Endothelial cell of umbilical vein (primary cell): Measurements from ENCODE around the gene CCDC9B.

ENCODE experiments used
- MAX ChIP-seq: IDR thresholded peaks from 2 replicates; pipeline ENCODE4 v1.6.1; 2011; ENCODE audit not compliant: insufficient read depth, insufficient read length
- TF ChIP-seq, protein P1 (sequence below), 2 donors: IDR thresholded peaks; 1 replicate in 1 of 2; 2 replicates in 1 of 2; pipeline ENCODE4 v1.5.1; 2011; ENCODE audit warnings: low read length in 2 of 2, mild to moderate bottlenecking in 2 of 2, moderate library complexity in 2 of 2, control low read depth in 1 of 2, inconsistent platforms in 1 of 2, low read depth in 1 of 2; ENCODE audit not compliant: insufficient read depth in 1 of 2; ENCODE audit errors: extremely low read depth in 1 of 2

DNA sequence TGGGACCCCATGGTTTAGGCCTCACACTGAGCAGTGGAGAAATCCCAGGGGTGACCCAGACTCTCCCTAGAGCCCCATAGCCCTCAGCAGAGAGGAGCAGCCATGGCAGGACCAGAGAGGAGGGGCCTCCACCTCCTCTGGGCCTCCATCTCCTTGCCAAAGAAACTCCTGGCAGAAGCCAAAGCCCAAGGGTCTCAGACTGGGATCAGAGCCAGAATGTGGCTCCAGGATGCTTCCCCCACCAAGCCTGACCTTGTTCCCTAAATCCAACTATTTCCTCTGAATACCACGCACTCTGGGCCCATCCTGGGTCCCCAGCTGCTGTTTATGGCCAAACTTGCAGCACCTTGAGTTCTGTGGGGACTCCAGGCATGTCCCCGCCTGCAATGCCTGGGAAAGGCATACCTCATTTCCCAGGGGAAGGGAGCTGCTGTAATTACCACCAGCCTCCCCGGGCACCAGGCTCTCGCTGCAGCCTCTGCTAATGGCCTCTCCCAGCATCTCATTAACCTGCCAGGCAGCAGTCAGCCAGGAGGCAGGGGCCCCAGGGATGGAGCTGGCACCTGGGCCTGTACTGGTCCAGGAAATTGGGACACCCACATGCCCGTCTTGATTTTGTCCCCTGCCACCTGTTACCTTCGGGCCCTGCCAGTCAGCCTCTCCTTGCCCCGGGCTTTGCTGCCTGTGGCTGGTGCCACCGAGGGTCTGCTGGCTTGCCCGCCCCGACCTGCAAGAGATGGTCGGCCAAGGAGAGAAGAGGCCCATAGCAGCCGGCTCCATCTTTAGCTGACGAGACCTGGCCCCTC, 4.6 kb downstream of the CCDC9B start:
- TF ChIP-seq MAX, result no peak
- TF ChIP-seq, protein P1, sequence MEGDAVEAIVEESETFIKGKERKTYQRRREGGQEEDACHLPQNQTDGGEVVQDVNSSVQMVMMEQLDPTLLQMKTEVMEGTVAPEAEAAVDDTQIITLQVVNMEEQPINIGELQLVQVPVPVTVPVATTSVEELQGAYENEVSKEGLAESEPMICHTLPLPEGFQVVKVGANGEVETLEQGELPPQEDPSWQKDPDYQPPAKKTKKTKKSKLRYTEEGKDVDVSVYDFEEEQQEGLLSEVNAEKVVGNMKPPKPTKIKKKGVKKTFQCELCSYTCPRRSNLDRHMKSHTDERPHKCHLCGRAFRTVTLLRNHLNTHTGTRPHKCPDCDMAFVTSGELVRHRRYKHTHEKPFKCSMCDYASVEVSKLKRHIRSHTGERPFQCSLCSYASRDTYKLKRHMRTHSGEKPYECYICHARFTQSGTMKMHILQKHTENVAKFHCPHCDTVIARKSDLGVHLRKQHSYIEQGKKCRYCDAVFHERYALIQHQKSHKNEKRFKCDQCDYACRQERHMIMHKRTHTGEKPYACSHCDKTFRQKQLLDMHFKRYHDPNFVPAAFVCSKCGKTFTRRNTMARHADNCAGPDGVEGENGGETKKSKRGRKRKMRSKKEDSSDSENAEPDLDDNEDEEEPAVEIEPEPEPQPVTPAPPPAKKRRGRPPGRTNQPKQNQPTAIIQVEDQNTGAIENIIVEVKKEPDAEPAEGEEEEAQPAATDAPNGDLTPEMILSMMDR (IDR thresholded peaks at IDR 0.05; ENCODE audit: extremely low read depth in 1 of 2, insufficient read depth in 1 of 2, low read depth in 1 of 2, low read length in 2 of 2), result no peak
